Keratinocyte (primary cell): ENCODE data around the gene TNPO1.

Source experiments
- EZH2 ChIP-seq: IDR thresholded peaks from one replicate; pipeline ENCODE4 v1.6.1; 2012; ENCODE audit warnings: inconsistent platforms, mild to moderate bottlenecking, low read length, moderate library complexity
- TF ChIP-seq, protein P1 (sequence below), 3 experiments: IDR thresholded peaks in 1 of 3; conservative IDR thresholded peaks in 1 of 3; optimal IDR thresholded peaks in 1 of 3; 2 replicates in 2 of 3; 3 replicates in 1 of 3; pipeline versions ENCODE3 to v1.5.1; 2011; ENCODE audit warnings: low read length in 3 of 3, mild to moderate bottlenecking in 3 of 3, moderate library complexity in 2 of 3, control low read depth in 1 of 3, inconsistent platforms in 1 of 3; ENCODE audit not compliant: insufficient read depth in 2 of 3; ENCODE audit errors: extremely low read depth in 1 of 3

DNA sequence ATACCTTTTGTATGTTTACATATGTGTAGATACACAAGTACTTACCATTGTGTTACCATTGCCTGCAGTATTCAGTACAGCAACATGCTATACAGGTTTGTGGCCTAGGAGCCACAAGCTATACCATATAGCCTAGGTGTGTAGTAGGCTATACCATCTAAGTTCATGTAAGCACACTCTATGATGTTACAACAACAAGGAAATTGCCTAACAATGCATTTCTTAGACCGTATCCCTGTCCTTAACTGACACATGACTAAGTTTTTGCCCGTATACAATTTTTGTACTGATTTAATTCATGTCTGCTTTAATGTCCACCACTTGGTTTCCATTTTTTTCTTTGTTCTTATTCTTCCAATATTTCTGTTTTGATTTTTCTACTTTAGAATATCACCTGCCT is 18.5 kb downstream of the TNPO1 start:
- no peak for TF ChIP-seq EZH2
- TF ChIP-seq, protein P1, sequence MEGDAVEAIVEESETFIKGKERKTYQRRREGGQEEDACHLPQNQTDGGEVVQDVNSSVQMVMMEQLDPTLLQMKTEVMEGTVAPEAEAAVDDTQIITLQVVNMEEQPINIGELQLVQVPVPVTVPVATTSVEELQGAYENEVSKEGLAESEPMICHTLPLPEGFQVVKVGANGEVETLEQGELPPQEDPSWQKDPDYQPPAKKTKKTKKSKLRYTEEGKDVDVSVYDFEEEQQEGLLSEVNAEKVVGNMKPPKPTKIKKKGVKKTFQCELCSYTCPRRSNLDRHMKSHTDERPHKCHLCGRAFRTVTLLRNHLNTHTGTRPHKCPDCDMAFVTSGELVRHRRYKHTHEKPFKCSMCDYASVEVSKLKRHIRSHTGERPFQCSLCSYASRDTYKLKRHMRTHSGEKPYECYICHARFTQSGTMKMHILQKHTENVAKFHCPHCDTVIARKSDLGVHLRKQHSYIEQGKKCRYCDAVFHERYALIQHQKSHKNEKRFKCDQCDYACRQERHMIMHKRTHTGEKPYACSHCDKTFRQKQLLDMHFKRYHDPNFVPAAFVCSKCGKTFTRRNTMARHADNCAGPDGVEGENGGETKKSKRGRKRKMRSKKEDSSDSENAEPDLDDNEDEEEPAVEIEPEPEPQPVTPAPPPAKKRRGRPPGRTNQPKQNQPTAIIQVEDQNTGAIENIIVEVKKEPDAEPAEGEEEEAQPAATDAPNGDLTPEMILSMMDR (optimal IDR thresholded peaks at IDR 0.05 in 1 of 3, IDR thresholded peaks at IDR 0.05 in 1 of 3, conservative IDR thresholded peaks at IDR 0.05 in 1 of 3; ENCODE audit: extremely low read depth in 1 of 3, insufficient read depth in 2 of 3, low read length in 3 of 3), result no peak
